Hematopoietic multipotent progenitor cell treated with erythropoietin and hydrocortisone succinate and interleukin-3 and kit ligand, for 15 days (in vitro differentiated cells): Measurements from ENCODE around the gene CLPTM1L.
"Not testable (repeated sequence)": the region's sequence is repeated elsewhere in the genome, so short reads cannot be mapped to it uniquely, and the experiment has no call there.

Experiments used
- DNase-seq: peaks from one replicate; pipeline ENCODE4 v3.0.0-alpha.2; 2015; ENCODE audit warnings: low spot score

The CLPTM1L gene

DNA sequence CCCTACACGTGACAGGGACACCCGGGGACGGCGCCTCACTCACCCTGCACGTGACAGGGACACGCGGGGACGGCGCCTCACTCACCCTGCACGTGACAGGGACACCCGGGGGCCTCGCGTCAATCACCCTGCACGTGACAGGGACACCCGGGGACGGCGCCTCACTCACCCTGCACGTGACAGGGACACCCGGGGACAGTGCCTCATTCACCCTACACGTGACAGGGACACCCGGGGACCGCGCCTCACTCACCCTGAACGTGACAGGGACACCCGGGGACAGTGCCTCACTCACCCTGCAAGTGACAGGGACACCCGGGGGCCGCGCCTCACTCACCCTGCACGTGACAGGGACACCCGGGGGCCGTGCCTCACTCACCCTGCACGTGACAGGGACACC lies 55.3 kb downstream of the CLPTM1L start:
- DNase-seq, result not testable (repeated sequence)

DNA sequence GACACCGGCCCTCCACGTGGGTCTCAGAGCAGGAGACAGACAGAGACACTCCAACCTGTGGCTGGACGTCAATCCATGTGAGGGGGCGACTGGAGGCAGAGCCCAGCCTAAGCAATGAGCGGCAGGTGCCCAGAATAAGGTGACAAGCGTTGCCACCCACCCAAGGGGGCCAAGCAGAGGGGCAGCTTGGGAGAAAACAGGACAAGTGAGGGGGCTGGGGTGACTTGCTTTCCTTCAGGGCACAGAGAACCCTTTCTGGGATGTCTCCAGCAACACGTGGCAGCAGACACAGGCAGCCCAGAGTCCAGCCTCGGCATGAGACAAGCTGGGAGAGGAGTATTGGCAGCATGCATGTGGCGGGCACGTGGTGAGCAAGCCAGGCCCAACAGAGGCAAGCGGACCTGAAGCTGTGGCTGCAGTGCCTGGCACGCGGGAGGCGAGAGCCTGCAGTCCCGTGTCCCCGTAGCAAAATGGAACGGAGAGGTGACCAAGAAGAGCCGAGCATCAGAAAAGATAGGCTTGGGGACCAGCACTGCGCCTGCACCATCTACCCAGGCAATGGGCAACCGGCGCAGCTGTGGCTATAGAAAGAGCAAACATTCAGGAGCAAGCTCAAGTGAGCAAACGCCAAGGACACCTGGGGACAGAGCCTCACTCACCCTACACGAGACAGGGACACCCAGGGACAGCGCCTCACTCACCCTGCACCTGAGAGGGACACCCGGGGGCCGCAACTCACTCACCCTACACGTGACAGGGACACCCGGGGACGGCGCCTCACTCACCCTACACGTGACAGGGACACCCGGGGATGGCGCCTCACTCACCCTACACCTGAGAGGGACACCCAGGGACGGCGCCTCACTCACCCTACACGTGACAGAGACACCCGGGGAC lies 56.2 kb downstream of the CLPTM1L start:
- DNase-seq, result no peak

DNA sequence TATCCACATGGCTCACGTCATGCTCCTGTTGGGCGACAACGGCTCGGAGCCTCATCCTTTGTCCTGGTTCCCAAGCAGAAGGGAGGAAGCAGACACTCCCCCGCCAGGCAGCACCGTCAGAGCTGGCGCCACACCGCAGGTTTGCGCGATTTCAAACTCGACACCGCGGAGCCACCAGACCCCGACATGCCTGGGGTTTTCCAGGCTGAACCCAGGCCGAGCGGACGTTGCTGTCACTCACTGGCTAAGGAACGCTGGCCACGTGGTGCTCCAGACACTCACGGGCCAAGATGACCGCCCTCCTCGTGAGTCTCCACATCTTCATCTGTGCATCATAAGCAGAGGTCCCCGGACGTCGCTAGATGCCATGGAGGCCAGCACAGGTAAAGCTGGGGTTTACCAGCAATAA lies 59.0 kb downstream of the CLPTM1L start:
- DNase-seq, result no peak

DNA sequence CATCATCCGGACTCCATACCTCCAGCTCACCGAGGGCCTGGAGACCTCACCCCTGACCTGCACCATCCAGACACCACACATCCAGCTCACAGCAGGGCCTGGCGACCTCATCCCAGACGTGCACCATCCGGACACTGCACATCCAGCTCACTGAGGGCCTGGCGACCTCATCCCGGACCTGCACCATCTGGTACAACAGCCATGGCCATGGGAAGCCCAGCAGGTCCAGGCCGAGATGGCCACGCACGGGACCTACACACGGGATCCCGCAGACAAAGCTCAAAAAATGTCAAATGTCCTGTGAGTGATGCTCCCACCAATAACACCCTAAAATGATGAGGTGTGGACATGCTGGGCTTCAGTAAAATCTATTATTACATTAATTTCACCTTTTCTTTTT lies 59.8 kb downstream of the CLPTM1L start:
- DNase-seq, result no peak

DNA sequence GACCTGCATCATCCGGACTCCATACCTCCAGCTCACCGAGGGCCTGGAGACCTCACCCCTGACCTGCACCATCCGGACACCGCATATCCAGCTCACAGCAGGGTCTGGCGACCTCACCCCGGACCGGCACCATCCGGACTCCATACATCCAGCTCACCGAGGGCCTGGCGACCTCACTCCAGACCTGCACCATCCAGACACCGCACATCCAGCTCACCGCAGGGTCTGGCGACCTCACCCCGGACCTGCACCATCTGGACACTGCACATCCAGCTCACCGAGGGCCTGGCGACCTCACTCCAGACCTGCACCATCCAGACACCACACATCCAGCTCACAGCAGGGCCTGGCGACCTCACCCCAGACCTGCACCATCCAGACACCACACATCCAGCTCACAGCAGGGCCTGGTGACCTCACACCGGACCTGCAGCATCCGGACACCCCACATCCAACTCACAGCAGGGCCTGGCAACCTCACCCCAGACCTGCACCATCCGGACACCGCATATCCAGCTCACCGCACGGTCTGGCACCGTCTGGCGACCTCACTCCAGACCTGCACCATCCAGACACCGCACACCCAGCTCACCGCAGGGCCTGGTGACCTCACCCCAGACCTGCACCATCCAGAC lies 60.4 kb downstream of the CLPTM1L start:
- DNase-seq, result not testable (repeated sequence)

DNA sequence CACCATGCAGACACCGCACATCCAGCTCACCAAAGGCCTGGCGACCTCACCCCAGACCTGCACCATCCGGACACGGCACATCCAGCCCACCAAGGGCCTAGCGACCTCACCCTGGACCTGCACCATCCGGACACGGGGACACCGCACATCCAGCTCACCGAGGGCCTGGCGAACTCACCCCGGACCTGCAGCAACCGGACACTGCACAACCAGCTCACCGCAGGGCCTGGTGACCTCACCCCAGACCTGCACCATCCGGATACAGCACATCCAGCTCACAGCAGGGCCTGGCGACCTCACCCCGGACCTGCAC lies 61.2 kb downstream of the CLPTM1L start:
- not testable (repeated sequence) for DNase-seq

DNA sequence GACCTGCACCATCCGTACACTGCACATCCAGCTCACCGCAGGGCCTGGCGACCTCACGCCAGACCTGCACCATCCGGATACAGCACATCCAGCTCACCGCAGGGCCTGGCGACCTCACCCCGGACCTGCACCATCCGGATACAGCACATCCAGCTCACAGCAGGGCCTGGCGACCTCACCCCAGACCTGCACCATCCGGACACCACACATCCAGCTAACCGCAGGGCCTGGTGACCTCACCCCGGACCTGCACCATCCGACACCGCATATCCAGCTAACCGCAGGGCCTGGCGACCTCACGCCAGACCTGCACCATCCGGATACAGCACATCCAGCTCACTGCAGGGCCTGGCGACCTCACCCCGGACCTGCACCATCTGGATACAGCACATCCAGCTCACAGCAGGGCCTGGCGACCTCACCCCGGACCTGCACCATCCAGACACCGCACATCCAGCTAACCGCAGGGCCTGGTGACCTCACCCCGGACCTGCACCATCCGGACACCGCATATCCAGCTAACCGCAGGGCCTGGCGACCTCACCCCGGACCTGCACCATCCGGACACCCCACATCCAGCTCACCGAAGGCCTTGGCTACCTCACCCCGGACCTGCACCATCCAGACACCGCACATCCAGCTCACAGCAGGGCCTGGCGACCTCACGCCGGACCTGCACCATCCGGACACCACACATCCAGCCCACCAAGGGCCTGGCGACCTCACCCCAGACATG lies 61.7 kb downstream of the CLPTM1L start:
- not testable (repeated sequence) for DNase-seq

DNA sequence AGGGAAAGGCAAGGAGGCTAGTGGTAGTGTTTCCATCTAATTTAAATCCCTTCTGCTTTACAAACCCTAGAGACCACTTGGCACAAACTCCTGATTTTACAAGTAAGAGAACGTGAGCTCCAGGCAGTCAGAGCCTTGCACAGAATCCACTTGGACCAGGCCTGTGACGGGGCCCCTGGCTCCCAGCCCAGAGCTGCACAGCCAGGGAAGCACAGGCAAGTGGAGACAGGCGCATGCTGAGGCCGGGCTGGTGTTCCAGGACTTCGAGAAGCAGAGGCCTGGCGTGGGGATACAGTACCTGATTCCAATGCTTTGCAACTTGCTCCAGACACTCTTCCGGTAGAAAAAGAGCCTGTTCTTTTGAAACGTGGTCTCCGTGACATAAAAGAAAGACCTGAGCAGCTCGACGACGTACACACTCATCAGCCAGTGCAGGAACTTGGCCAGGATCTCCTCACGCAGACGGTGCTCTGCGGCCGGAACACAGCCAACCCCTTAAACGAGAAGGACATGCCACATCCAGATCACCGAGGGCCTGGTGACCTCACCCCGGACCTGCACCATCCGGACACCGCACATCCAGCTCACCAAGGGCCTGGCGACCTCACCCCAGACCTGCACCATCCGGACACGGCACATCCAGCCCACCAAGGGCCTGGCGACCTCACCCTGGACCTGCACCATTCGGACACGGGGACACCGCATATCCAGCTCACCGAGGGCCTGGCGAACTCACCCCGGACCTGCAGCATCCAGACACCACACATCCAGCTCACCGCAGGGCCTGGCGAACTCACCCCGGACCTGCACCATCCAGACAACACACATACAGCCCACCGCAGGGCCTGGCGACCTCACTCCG lies 62.5 kb downstream of the CLPTM1L start:
- DNase-seq, result no peak

DNA sequence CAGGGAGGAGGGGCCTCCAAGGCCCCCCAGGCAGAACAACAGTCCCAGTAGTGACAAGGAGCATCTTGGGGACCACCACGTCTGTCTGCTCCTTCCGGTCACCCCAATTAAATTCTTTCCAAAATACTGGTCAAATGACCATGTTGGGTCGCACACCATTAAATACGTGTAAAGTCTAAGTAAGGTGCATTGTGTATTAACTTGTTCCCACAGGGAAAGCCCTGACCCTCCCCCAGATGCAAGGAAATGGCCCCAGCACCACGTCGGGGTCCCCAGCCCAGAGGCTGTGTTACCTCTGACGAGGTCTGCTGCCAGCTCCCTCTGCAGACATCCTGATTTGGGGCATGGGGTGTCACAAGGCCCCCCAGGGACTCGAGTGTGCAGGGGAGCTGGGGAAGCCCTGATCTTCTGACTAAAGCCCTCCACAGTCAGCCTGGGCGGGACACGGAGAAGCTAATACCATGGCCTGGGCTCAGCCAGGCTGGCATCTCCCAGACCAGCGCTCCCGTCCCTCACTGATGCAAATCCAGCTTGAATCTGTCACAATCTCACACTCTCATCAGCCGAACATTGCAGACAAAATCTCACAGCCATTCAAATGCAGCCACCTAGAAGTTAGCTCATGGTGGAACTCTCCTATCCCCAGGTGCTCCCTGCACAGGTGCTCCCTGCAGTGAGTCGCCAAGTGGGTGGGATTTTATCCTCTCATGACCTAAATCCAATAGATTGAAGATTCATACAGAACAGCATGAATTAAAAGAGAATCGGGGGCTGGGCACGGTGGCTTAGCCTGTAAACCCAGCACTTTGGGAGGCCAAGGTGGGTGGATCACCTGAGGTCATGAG lies 63.6 kb downstream of the CLPTM1L start:
- no peak for DNase-seq

DNA sequence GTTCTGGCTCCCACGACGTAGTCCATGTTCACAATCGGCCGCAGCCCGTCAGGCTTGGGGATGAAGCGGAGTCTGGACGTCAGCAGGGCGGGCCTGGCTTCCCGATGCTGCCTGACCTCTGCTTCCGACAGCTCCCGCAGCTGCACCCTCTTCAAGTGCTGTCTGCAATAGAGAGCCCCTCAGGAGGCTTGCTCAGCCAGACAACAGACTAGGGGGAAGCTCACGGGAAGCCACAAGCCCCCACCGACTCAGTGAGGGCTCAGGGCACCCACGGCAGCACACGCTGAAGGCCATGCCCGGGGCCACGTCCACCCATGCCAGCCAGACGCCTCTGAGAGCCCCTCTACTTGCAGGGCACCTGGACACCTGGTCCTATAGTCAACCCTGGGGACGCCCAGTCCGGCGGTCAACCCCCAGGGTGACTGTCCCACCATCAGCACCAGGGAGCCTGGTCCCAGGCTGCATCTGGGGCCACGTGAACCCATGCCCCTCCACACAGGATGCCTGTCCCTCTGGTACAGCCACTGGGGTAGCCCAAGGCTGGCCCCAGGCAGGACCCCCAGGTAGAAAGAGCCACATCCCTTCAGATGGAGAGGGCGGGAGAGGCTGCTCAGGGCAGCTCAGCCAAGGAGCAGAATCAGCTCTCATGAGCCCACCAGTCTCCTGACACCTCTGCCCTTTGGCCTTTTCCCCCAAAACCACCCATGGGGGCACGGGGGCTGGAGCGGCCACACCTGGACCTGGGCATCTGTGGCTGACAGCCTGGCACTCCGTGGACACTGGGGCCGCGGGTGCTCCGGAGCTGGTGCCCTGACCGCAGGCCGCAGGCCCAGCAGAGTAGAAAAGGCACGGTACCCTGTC lies 64.5 kb downstream of the CLPTM1L start:
- DNase-seq, result no peak

DNA sequence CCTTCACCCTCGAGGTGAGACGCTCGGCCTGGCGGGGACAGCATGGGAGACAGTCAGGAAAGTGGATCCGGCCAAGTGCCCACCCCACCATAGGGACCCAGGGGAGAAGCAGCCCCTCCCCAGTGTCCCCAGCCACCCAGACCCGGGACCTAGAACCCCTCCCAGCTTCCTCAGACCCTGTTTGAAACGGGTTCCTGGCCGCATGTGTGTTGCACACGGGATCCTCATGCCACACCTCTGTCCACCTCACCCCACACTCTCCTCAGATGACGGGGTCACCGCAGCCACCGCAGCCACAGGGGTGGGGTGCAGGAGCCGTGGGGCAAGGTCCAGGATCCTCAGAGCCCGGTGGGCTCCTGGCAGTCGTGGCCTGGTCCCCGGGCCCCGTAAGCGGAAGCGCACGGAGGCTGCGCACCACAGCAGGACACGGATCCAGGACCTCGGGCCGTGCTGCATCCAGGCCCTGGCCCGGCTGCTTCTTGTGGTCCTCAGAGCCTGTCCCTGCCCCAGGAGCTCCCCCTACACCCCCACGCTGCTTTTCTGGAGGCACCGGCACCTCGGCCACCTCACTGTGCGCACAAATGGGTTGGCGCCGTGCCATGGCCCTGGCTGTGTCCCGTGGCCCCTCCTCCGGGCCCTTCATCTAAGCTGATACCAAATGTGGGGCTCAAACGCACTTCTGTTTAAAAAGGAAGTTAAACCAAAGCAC lies 65.3 kb downstream of the CLPTM1L start:
- DNase-seq, result no peak

DNA sequence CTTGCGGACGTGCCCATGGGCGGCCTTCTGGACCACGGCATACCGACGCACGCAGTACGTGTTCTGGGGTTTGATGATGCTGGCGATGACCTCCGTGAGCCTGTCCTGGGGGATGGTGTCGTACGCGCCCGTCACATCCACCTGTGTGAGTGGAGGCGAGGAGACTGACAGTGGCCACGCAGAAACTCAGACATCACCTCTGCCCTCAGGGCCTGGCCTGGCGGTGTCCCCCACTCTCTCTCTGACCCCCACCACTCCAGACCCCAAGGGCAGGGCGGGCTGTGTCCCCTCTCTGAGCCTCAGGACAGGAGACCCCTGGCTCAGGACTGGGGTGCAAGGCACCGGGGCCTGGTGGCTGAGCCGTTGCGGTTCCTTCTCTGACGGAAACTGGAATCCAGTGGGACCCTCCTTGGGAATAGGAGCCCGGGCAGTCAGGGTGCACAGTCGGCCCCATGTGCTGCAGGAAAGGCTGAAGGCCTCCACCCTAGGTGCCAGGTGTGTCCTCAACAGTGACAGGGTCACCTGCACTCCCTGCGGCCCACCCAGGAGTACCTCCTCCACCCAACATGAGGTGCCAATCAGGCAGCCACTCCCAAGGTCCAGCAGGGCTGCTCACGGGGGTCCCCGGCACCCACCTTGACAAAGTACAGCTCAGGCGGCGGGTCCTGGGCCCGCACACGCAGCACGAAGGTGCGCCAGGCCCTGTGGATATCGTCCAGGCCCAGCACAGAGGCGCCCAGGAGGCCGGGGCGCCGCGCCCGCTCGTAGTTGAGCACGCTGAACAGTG lies 66.0 kb downstream of the CLPTM1L start:
- no peak for DNase-seq

DNA sequence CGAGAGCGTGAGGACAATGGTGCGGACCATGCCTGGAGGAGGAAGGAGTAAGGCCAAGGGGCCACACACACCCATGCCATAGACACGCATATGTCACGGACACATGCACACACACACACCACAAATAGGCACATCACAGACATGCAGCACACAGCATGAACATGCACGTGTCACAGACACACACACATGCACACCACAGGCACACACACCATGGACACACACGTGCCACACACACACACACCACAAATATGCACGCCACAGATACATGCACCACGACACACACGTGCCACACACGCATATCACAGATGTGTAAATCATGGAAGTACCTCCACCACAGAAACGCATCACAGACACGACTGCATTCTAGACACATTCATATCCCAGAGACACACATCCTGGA lies 66.7 kb downstream of the CLPTM1L start:
- no peak for DNase-seq

DNA sequence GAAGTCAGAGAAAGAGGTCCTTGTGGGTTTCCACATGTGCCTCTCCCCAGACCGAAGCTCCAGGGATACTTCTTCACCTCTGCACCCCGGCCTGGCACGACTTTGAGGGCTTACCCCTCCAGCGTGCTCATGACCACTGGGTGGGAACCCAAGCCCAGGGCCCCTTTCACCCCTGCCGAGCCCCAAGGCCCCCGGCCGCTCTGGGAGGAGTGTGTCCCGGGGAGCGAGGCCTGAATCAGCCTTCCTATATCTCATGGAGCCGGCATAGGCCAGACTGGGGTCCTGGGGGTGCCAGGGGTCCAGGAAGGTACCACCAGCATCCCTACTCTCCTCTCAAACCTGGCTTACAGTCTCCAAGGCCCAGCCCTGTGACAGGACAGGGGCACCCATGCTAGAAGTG lies 67.1 kb downstream of the CLPTM1L start:
- DNase-seq, result no peak

DNA sequence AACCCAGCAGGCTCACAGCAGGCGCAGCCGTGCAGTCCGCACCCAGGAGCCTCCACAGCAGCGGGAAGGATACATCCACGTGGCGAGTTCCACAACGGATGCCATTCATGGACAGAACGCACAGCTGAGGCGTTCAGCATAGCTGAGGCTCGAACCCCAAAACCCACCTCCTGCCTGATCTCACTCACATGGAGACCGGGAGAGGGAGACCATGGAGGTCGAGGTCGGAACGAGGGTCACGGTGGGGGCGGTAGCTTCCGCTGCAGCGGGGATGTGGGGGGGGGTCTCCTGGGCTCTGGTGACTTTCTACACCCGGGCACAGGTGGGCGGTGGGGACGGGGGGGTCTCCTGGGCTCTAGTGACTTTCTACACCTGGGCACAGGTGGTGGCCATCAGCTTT lies 67.6 kb downstream of the CLPTM1L start:
- no peak for DNase-seq

DNA sequence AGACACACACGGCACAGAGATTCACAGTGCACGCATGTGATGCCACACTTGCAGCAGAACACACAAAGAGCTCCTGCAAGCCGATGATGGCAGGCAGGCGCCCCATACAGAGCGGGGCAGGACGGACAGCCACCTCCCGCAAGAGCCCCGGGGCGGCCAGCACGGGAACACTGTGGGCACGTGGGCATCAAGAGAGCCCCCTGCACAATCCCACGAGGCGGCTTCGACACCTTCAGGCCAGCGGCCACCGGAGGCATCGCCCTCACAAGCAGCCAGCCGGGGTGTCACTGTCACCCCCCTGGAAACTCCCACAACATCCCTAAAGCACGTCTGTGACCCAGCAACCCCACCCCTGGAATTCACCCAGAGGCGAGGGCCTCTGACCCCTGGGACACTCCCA lies 68.0 kb downstream of the CLPTM1L start:
- no peak for DNase-seq

DNA sequence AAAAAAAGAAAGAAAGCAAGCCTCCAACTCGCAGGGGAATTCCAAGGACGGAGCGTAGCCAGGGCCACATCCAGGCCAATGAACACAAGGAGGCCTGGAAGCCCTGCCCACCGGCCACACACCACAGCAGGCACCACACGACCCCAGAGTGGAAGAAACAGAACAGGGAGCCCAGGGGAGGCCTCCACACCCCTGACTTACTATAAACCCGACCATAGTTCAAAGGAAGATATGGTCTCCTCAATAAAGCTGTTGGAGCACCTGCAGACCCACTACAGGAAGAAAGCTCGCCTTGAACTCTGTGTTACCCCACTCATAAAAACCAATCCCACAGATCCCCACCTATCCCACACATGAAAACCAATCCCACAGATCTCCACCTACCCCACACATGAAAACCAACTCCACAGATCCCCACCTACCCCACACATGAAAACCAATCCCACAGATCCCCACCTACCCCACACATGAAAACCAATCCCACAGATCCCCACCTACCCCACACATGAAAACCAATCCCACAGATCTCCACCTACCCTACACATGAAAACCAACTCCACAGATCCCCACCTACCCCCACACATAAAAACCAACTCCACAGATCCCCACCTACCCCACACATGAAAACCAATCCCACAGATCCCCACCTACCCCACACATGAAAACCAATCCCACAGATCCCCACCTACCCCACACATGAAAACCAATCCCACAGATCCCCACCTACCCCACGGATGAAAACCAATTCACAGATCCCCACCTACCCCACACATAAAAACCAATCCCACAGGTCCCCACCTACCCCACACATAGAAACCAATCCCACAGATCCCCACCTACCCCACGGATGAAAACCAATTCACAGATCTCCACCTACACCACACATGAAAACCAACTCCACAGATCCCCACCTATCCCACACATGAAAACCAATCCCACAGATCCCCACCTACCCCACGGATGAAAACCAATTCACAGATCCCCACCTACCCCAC lies 69.2 kb downstream of the CLPTM1L start:
- not testable (repeated sequence) for DNase-seq
